H1 (cell line): ENCODE measurements around the gene IL32. TPM values are rescaled to one million over a fixed set of nuclear protein-coding genes. Genes with fewer than 3 reads are reported as not detected.
A peak's percentile ranks its signal among the peaks of the same experiment; 100 is the strongest.

Experiments used
- CTCF ChIA-PET: fragments of 300-600 bp; sonication (Branson Sonifier 250); formaldehyde crosslinking; loops from one replicate; lab custom pipeline; 2021; ENCODE audit not compliant: partially characterized antibody; lab: Charles Lee
- POLR2A ChIA-PET: fragments of 300-600 bp; sonication (Branson Sonifier 250); formaldehyde crosslinking; loops from one replicate; lab custom pipeline; 2021; ENCODE audit warnings: inconsistent platforms; ENCODE audit not compliant: partially characterized antibody; lab: Charles Lee
- DNase-seq, 2 experiments: peaks; one replicate each; pipeline versions ENCODE4 v3.0.0 to v3.0.0-alpha.2; 2010 to 2022; ENCODE audit warnings: low spot score in 2 of 2, low read depth in 1 of 2, mixed read lengths in 1 of 2
- FAIRE-seq: peaks from 2 replicates; lab custom pipeline; 2011; peaks lifted over from hg19 to GRCh38; lab: Jason Lieb, UNC
- H2AFZ ChIP-seq: 2 replicates; pipeline ENCODE4 v1.8.1; 2012; ENCODE audit warnings: low read length, inconsistent platforms
- H2AK5ac ChIP-seq: 2 replicates; pipeline ENCODE4 v1.6.1; 2013; ENCODE audit warnings: low read depth, low read length
- H2BK120ac ChIP-seq: replicated peaks from 2 replicates; pipeline ENCODE3; 2013; ENCODE audit warnings: low read depth, low read length, inconsistent platforms
- H2BK12ac ChIP-seq: 2 replicates; pipeline ENCODE4 v1.6.1; 2013; ENCODE audit warnings: low read depth, low read length
- H2BK15ac ChIP-seq: 2 replicates; pipeline ENCODE4 v1.6.1; 2013; ENCODE audit warnings: low read length
- H2BK20ac ChIP-seq: 2 replicates; pipeline ENCODE4 v1.6.1; 2013; ENCODE audit warnings: low read length
- H2BK5ac ChIP-seq: 2 replicates; pipeline ENCODE4 v1.6.1; 2013; ENCODE audit warnings: low read depth, low read length
- H3K14ac ChIP-seq: 2 replicates; pipeline ENCODE4 v1.6.1; 2013; ENCODE audit warnings: inconsistent platforms; ENCODE audit not compliant: insufficient read length
- H3K18ac ChIP-seq: 2 replicates; pipeline ENCODE4 v1.6.1; 2013; ENCODE audit warnings: low read length; ENCODE audit errors: extremely low read depth
- H3K23ac ChIP-seq: 2 replicates; pipeline ENCODE4 v1.6.1; 2013; ENCODE audit warnings: inconsistent platforms; ENCODE audit not compliant: insufficient read length
- H3K23me2 ChIP-seq: 2 replicates; pipeline ENCODE4 v1.6.1; 2013; ENCODE audit warnings: low read depth, low read length
- H3K27ac ChIP-seq: 2 replicates; pipeline ENCODE4 v1.6.1; 2011; ENCODE audit warnings: low read depth, low read length, inconsistent platforms
- H3K27me3 ChIP-seq, 4 experiments: replicated peaks in 1 of 4; 1 replicate in 1 of 4; 2 replicates in 3 of 4; pipeline versions ENCODE4 v1.6.1 to v1.8.1; 2011 to 2013; ENCODE audit warnings: low read length in 3 of 4, mild to moderate bottlenecking in 3 of 4, inconsistent platforms in 2 of 4, mixed read lengths in 2 of 4, moderate library complexity in 1 of 4; ENCODE audit not compliant: control insufficient read depth in 3 of 4, insufficient read depth in 3 of 4; ENCODE audit errors: extremely low read depth in 1 of 4
- H3K36me3 ChIP-seq, 4 experiments: 2 replicates each; pipeline versions ENCODE4 v1.6.1 to v1.8.1; 2011 to 2013; ENCODE audit warnings: mild to moderate bottlenecking in 4 of 4, low read length in 3 of 4, moderate library complexity in 2 of 4, control low read depth in 1 of 4, inconsistent platforms in 1 of 4; ENCODE audit not compliant: insufficient read depth in 4 of 4, control insufficient read depth in 2 of 4
- H3K4ac ChIP-seq: replicated peaks from 2 replicates; pipeline ENCODE3; 2013; ENCODE audit warnings: low read length, low read depth, mixed read lengths, inconsistent platforms; ENCODE audit not compliant: insufficient read length
- H3K4me1 ChIP-seq, 4 experiments: replicated peaks in 1 of 4; 1 replicate in 1 of 4; 2 replicates in 3 of 4; pipeline versions ENCODE4 v1.6.1 to v1.8.1; 2011 to 2013; ENCODE audit warnings: low read length in 3 of 4, inconsistent platforms in 2 of 4, mixed read lengths in 1 of 4; ENCODE audit not compliant: insufficient read depth in 4 of 4, control insufficient read depth in 3 of 4
- H3K4me2 ChIP-seq, 2 experiments: 2 replicates each; pipeline versions ENCODE4 v1.6.1 to v1.8.1; 2011 to 2013; ENCODE audit warnings: low read depth in 2 of 2, low read length in 2 of 2, control low read depth in 1 of 2, inconsistent platforms in 1 of 2, mild to moderate bottlenecking in 1 of 2; ENCODE audit not compliant: insufficient read depth in 1 of 2
- H3K4me3 ChIP-seq, 4 experiments: fragments of 200-600, 300-600 bp in 1 of 4; sonication (generic), shearing (Covaris generic), sonication (Bioruptor Twin) in 1 of 4; 2 replicates each; pipeline versions ENCODE4 v1.5.1 to v1.8.1; 2011 to 2016; ENCODE audit warnings: low read length in 4 of 4, low read depth in 3 of 4, control low read depth in 2 of 4, inconsistent platforms in 2 of 4, mild to moderate bottlenecking in 2 of 4, mixed read lengths in 1 of 4, moderate library complexity in 1 of 4; ENCODE audit not compliant: insufficient read depth in 2 of 4; ENCODE audit errors: extremely low read depth in 1 of 4
- H3K56ac ChIP-seq: replicated peaks from 2 replicates; pipeline ENCODE3; 2013; ENCODE audit warnings: low read depth, mild to moderate bottlenecking, mixed read lengths, low read length, inconsistent platforms; ENCODE audit not compliant: insufficient read length
- H3K79me1 ChIP-seq: 2 replicates; pipeline ENCODE4 v1.6.1; 2013; ENCODE audit warnings: low read depth, low read length, control low read depth
- H3K79me2 ChIP-seq, 2 experiments: 2 replicates each; pipeline versions ENCODE4 v1.6.1 to v1.8.1; 2012 to 2013; ENCODE audit warnings: low read length in 2 of 2, mild to moderate bottlenecking in 2 of 2, inconsistent platforms in 1 of 2; ENCODE audit not compliant: insufficient read depth in 2 of 2, control insufficient read depth in 1 of 2
- H3K9ac ChIP-seq, 4 experiments: replicated peaks in 1 of 4; 1 replicate in 1 of 4; 2 replicates in 3 of 4; pipeline versions ENCODE4 v1.6.1 to v1.8.1; 2011 to 2013; ENCODE audit warnings: low read depth in 3 of 4, low read length in 3 of 4, control low read depth in 2 of 4, mild to moderate bottlenecking in 2 of 4, moderate library complexity in 2 of 4, inconsistent platforms in 1 of 4; ENCODE audit errors: extremely low read depth in 1 of 4
- H3K9me3 ChIP-seq, 2 experiments: 2 replicates each; pipeline versions ENCODE4 v1.6.1 to v1.8.1; 2012 to 2013; ENCODE audit warnings: mild to moderate bottlenecking in 2 of 2, moderate library complexity in 2 of 2, control low read depth in 1 of 2, inconsistent platforms in 1 of 2, low read depth in 1 of 2, low read length in 1 of 2, mixed read lengths in 1 of 2; ENCODE audit not compliant: insufficient read depth in 2 of 2
- H4K20me1 ChIP-seq, 2 experiments: replicated peaks in 1 of 2; 2 replicates each; pipeline versions ENCODE3 to v1.8.1; 2011 to 2013; ENCODE audit warnings: inconsistent platforms in 2 of 2, low read length in 2 of 2, mild to moderate bottlenecking in 1 of 2; ENCODE audit not compliant: insufficient read depth in 2 of 2, control insufficient read depth in 1 of 2
- H4K5ac ChIP-seq: 2 replicates; pipeline ENCODE4 v1.6.1; 2013; ENCODE audit warnings: low read length, low read depth, mixed read lengths, inconsistent platforms; ENCODE audit not compliant: insufficient read length
- H4K8ac ChIP-seq: 2 replicates; pipeline ENCODE4 v1.8.0; 2013; ENCODE audit warnings: mild to moderate bottlenecking, moderate library complexity, low read length, inconsistent platforms; ENCODE audit not compliant: insufficient read depth; ENCODE audit errors: extremely low read depth
- H4K91ac ChIP-seq: replicated peaks from 2 replicates; pipeline ENCODE3; 2013; ENCODE audit warnings: low read length, mixed read lengths, inconsistent platforms; ENCODE audit not compliant: insufficient read length
- CTCF ChIP-seq, 3 experiments: IDR thresholded peaks; 1 replicate in 2 of 3; 2 replicates in 1 of 3; pipeline versions ENCODE4 v1.5.1 to v1.6.1; 2011; ENCODE audit warnings: low read length in 3 of 3, mild to moderate bottlenecking in 3 of 3, inconsistent platforms in 2 of 3, low read depth in 1 of 3, moderate library complexity in 1 of 3; ENCODE audit not compliant: insufficient read depth in 1 of 3; ENCODE audit errors: control extremely low read depth in 1 of 3
- JUN ChIP-seq: IDR thresholded peaks from 2 replicates; pipeline ENCODE4 v1.6.1; 2011; ENCODE audit warnings: low read depth, mild to moderate bottlenecking, improper control_type of control experiment, low read length
- POLR2A ChIP-seq, 2 experiments: IDR thresholded peaks; 1 replicate in 1 of 2; 2 replicates in 1 of 2; pipeline ENCODE4 v1.6.1; 2011; ENCODE audit warnings: low read depth in 2 of 2, low read length in 2 of 2, mild to moderate bottlenecking in 2 of 2; ENCODE audit errors: control extremely low read depth in 1 of 2
- RAD21 ChIP-seq, 2 experiments: IDR thresholded peaks in 1 of 2; conservative IDR thresholded peaks in 1 of 2; 2 replicates each; pipeline ENCODE4 v1.6.1; 2011; ENCODE audit warnings: low read depth in 2 of 2, low read length in 2 of 2, improper control_type of control experiment in 1 of 2, inconsistent platforms in 1 of 2, mild to moderate bottlenecking in 1 of 2, moderate library complexity in 1 of 2
- SIX5 ChIP-seq: IDR thresholded peaks from 2 replicates; pipeline ENCODE4 v1.6.1; 2011; ENCODE audit warnings: mild to moderate bottlenecking, low read depth, low read length
- SRF ChIP-seq: IDR thresholded peaks from 2 replicates; pipeline ENCODE4 v1.6.1; 2011; ENCODE audit warnings: mild to moderate bottlenecking, low read depth, low read length, moderate library complexity
- ZNF274 ChIP-seq: IDR thresholded peaks from 2 replicates; pipeline ENCODE4 v1.7.0; 2012; ENCODE audit warnings: low read length, borderline replicate concordance; ENCODE audit errors: extremely low read depth
- WGBS, 2 experiments: shearing (Covaris generic) in 1 of 2; methylation state at CpG; one replicate each; pipeline versions ENCODE4 v1.1.6 to v1.1.7; 2013 to 2015; ENCODE audit warnings: low lambda C conversion rate in 2 of 2, mixed read lengths in 2 of 2, inconsistent platforms in 1 of 2, low coverage in 1 of 2, missing lambda C conversion rate in 1 of 2; ENCODE audit not compliant: insufficient replicate concordance in 2 of 2, insufficient coverage in 1 of 2, insufficient read length in 1 of 2; ENCODE audit errors: extremely low coverage in 1 of 2, missing lambda C conversion rate in 1 of 2; 5-methylcytosine and 5-hydroxymethylcytosine counted together
- polyA plus RNA-seq, 7 experiments: library from polyadenylated mRNA; depleted of rRNA in 3 of 7; stranded (reverse) in 5 of 7; unstranded in 2 of 7; fragments of >200 nt in 5 of 7; fragments of 200-250 nt in 2 of 7; gene quantifications; 1 replicate in 5 of 7; 2 replicates in 1 of 7; 4 replicates in 1 of 7; pipeline versions ENCODE4 v1.2.1 to v1.2.3, GENCODE V29; 2011 to 2013; ENCODE audit warnings: missing spikeins in 2 of 7, mixed read lengths in 2 of 7
- total RNA-seq: library from RNA; stranded (reverse); fragmentation: NEBNext Ultra II Directional; extraction: Animal tissue kit (Norgen Biotek cat#: 25700); gene quantifications from 2 replicates; pipeline ENCODE4 v1.2.1, GENCODE V29; 2021

The IL32 gene
- total and polyA plus RNA-seq, 2 of the 8 experiments (the other 6 are each of a cell fraction or from before 2014, with no cell fraction given) = 2.7 to 5.0 TPM

- Histone ChIP-seq H2BK20ac (no peak overlapping the region), H2BK15ac (no peak overlapping the region), H3K56ac (no peak overlapping the region), H3K14ac (no peak overlapping the region), H3K4me3 (no peak overlapping the region), H4K5ac (no peak overlapping the region), H3K4ac (no peak overlapping the region), H2AK5ac (no peak overlapping the region), H2BK5ac (no peak overlapping the region), H3K9ac (no peak overlapping the region), H2AFZ (no peak overlapping the region), H3K27ac (no peak overlapping the region), H3K4me1 (peaks cover 5 to 17% (median 9%) of the 10 kb centered on the region in 4 experiments), H3K9me3 (no peaks in the 10 kb centered on the region), H4K91ac (no peak overlapping the region), H3K4me2 (no peak overlapping the region), H3K79me2 (peaks cover 11 to 67% of the 10 kb centered on the region in 2 experiments; a peak in 3 of 4 replicates), H3K23ac (no peak overlapping the region), H4K20me1 (peaks cover 3 to 16% of the 10 kb centered on the region in 2 experiments), H3K23me2 (peaks cover 15% of the 10 kb centered on the region), H2BK12ac (no peak overlapping the region), H2BK120ac (no peak overlapping the region), H4K8ac (no peak overlapping the region; the same call in 1 of the 2 replicates), H3K18ac (no peak overlapping the region), H3K36me3 (peaks cover 21 to 38% (median 28%) of the 10 kb centered on the region in 4 experiments), H3K27me3 (no peaks in the 10 kb centered on the region), H3K79me1 (peaks cover 4% of the 10 kb centered on the region)
- FAIRE-seq = peak; percentile 50
- WGBS, 2 experiments = 87% methylated on average over 21 of the region's 22 CpGs; no CpG with 5 or more reads in 1 of the 2 experiments
- CTCF ChIA-PET = interaction anchor here (0.7 to 36.8 kb wide), 8 partner anchors 16 to 61 kb away, joined by 3 to 619 read pairs (median 6); partner anchors contain the start of genes ZNF205 and ZNF213
- POLR2A ChIA-PET = interaction anchor here (0.6 to 15.4 kb wide), 10 partner anchors 11 to 85 kb away, joined by 3 to 168 read pairs (median 6); partner anchors contain the start of gene IL32
- DNase-seq = peak in 1 of 2 experiments; percentile 75
- TF ChIP-seq RAD21 (IDR thresholded peaks at IDR 0.05 in 1 of 2, conservative IDR thresholded peaks at IDR 0.05 in 1 of 2; ENCODE audit: low read depth in 2 of 2, low read length in 2 of 2) = peak; percentile 73 to 81
- TF ChIP-seq CTCF (IDR thresholded peaks at IDR 0.05; ENCODE audit: control extremely low read depth in 1 of 3, insufficient read depth in 1 of 3, low read depth in 1 of 3, low read length in 3 of 3) = peak; percentile 12 to 80 (median 79)
- TF ChIP-seq SIX5 = no peak
- TF ChIP-seq SRF = no peak
- TF ChIP-seq POLR2A (IDR thresholded peaks at IDR 0.05; ENCODE audit: control extremely low read depth in 1 of 2, low read depth in 2 of 2, low read length in 2 of 2) = no peak
- no peak for TF ChIP-seq JUN
- TF ChIP-seq ZNF274 = no peak
Measured at GRCh38 chr16:3094289-3095027, 29.0 kb downstream of the IL32 start.
